SW 1271 (cell line): Measurements from ENCODE around the gene FTL.
"Not testable (repeated sequence)": the region's sequence is repeated elsewhere in the genome, so short reads cannot be mapped to it uniquely, and the experiment has no call there.

Experiments
- DNase-seq, 2 experiments: peaks; one replicate each; lab custom pipeline; 2025; lab: John Stamatoyannopoulos, UW

Gene FTL

GRCh38 chr19:48965040-48965805, at the start of gene FTL:
Gene FTL (plus strand): TSS chr19:48965309. CDS start chr19:48965508, 199 bp downstream.
- DNase-seq: peak; percentile 59 to 84

- DNase-seq: no peak
Measured at GRCh38 chr19:48915757-48916156, 49.4 kb upstream of the FTL start.

- DNase-seq: no peak
Measured at GRCh38 chr19:48918071-48918470, 47.0 kb upstream of the FTL start.

- DNase-seq: peak in 1 of 2 experiments; percentile 8
Measured at GRCh38 chr19:48918801-48919247, 46.3 kb upstream of the FTL start.

- DNase-seq: not testable (repeated sequence)
Measured at GRCh38 chr19:48919271-48919670, 45.8 kb upstream of the FTL start.

GRCh38 chr19:48920949-48921348, 44.2 kb upstream of the FTL start:
- DNase-seq: no peak

GRCh38 chr19:48921721-48922500, 43.2 kb upstream of the FTL start:
- no peak for DNase-seq

GRCh38 chr19:48922548-48923490, 42.3 kb upstream of the FTL start:
- DNase-seq: no peak

GRCh38 chr19:48925240-48925843, 39.8 kb upstream of the FTL start:
- no peak for DNase-seq

GRCh38 chr19:48925890-48926289, 39.2 kb upstream of the FTL start:
- not testable (repeated sequence) for DNase-seq

- DNase-seq: peak in 1 of 2 experiments; percentile 26
Measured at GRCh38 chr19:48926909-48927308, 38.2 kb upstream of the FTL start.

GRCh38 chr19:48927692-48928091, 37.4 kb upstream of the FTL start:
- DNase-seq: not testable (repeated sequence)

GRCh38 chr19:48928164-48929025, 36.7 kb upstream of the FTL start:
- DNase-seq: no peak

GRCh38 chr19:48933382-48933932, 31.7 kb upstream of the FTL start, which contains the start of gene DHDH:
Gene DHDH (plus strand): TSS chr19:48933699. CDS start chr19:48933722, 23 bp downstream.
- DNase-seq: peak in 1 of 2 experiments; percentile 59

- no peak for DNase-seq
Measured at GRCh38 chr19:48934837-48935236, 30.3 kb upstream of the FTL start.

- DNase-seq: no peak
Measured at GRCh38 chr19:48935864-48936263, 29.2 kb upstream of the FTL start.

GRCh38 chr19:48938256-48938655, 26.9 kb upstream of the FTL start:
- no peak for DNase-seq

GRCh38 chr19:48940902-48941301, 24.2 kb upstream of the FTL start:
- no peak for DNase-seq

GRCh38 chr19:48943081-48943480, 22.0 kb upstream of the FTL start:
- DNase-seq: no peak

- DNase-seq: no peak
Measured at GRCh38 chr19:48945415-48945814, 19.7 kb upstream of the FTL start.
